CD8-positive, alpha-beta memory T cell (primary cell): Measurements from ENCODE around the gene DCDC2C. TPM values are rescaled to one million over a fixed set of nuclear protein-coding genes. Genes with fewer than 3 reads are reported as not detected.

Experiments used
- CTCF ChIA-PET: fragments of 350-600 bp; sonication (Branson Sonifier 250); formaldehyde crosslinking; loops from one replicate; lab custom pipeline; 2021; ENCODE audit warnings: antibody characterized with exemption; lab: Charles Lee
- POLR2A ChIA-PET: fragments of 350-600 bp; sonication (Branson Sonifier 250); formaldehyde crosslinking; loops from one replicate; lab custom pipeline; 2021; ENCODE audit warnings: antibody characterized with exemption; lab: Charles Lee
- DNase-seq, 5 donors: peaks; one replicate each; pipeline versions ENCODE4 v3.0.0 to v3.0.0-alpha.2; 2020 to 2022; ENCODE audit warnings: mixed read lengths in 1 of 5
- H3K27ac ChIP-seq: one replicate; pipeline ENCODE4 v1.7.0; 2013; ENCODE audit warnings: low read depth, mild to moderate bottlenecking, low read length, moderate library complexity
- H3K27me3 ChIP-seq: 2 replicates; pipeline ENCODE4 v1.7.0; 2013; ENCODE audit warnings: low read length, mild to moderate bottlenecking; ENCODE audit not compliant: insufficient read depth, poor library complexity, severe bottlenecking
- H3K36me3 ChIP-seq: 2 replicates; pipeline ENCODE4 v1.7.0; 2013; ENCODE audit warnings: mild to moderate bottlenecking, low read length, moderate library complexity; ENCODE audit not compliant: insufficient read depth
- H3K4me1 ChIP-seq: 2 replicates; pipeline ENCODE4 v1.7.0; 2013; ENCODE audit warnings: mild to moderate bottlenecking, low read length, moderate library complexity; ENCODE audit not compliant: insufficient read depth
- H3K4me3 ChIP-seq: 2 replicates; pipeline ENCODE4 v1.7.0; 2013; ENCODE audit warnings: mild to moderate bottlenecking, low read length
- H3K9me3 ChIP-seq: 2 replicates; pipeline ENCODE4 v1.7.0; 2013; ENCODE audit warnings: mild to moderate bottlenecking, low read length
- H3K27ac Mint-ChIP-seq, 8 donors: one replicate each; pipeline ENCODE4 v1.8.0; 2020 to 2021; ENCODE audit warnings: mixed read lengths in 8 of 8, mild to moderate bottlenecking in 6 of 8, inconsistent platforms in 3 of 8, moderate library complexity in 3 of 8
- H3K27me3 Mint-ChIP-seq, 2 donors: one replicate each; pipeline ENCODE4 v1.8.0; 2020 to 2021; ENCODE audit warnings: mixed read lengths in 2 of 2, mild to moderate bottlenecking in 1 of 2, moderate library complexity in 1 of 2
- H3K36me3 Mint-ChIP-seq, 3 donors: one replicate each; pipeline ENCODE4 v1.8.0; 2020 to 2021; ENCODE audit warnings: mixed read lengths in 3 of 3, inconsistent platforms in 1 of 3, mild to moderate bottlenecking in 1 of 3
- H3K4me1 Mint-ChIP-seq, 3 donors: one replicate each; pipeline ENCODE4 v1.8.0; 2020 to 2021; ENCODE audit warnings: mixed read lengths in 3 of 3, inconsistent platforms in 1 of 3, mild to moderate bottlenecking in 1 of 3
- H3K4me3 Mint-ChIP-seq, 7 donors: one replicate each; pipeline ENCODE4 v1.8.0; 2020 to 2021; ENCODE audit warnings: mixed read lengths in 7 of 7, mild to moderate bottlenecking in 6 of 7, moderate library complexity in 4 of 7, inconsistent platforms in 2 of 7
- H3K9me3 Mint-ChIP-seq, 5 donors: one replicate each; pipeline ENCODE4 v1.8.0; 2020 to 2022; ENCODE audit warnings: mixed read lengths in 5 of 5, mild to moderate bottlenecking in 3 of 5, moderate library complexity in 2 of 5, inconsistent platforms in 1 of 5
- polyA plus RNA-seq: library from polyadenylated mRNA; unstranded; fragments of 300-500 nt; fragmentation: Illumina TruSeq; gene quantifications from one replicate; pipeline ENCODE4 v1.2.3, GENCODE V29; 2021
- total RNA-seq, 2 experiments: library from RNA; stranded (reverse); gene quantifications; one replicate each; pipeline ENCODE4 v1.2.3, GENCODE V29; 2021

The DCDC2C gene
- total and polyA plus RNA-seq, 3 experiments from 2014 or later = not detected

- no peak for DNase-seq
- ChIA-PET POLR2A (no interaction called here), CTCF (no interaction called here)
- no peaks in the 10 kb centered on the region for H3K27me3 ChIP-seq
- Mint-ChIP-seq H3K9me3 (peaks cover 0 to 2% (median 0%) of the 10 kb centered on the region in 5 donors), H3K27me3 (peaks cover 2 to 4% of the 10 kb centered on the region in 2 donors), H3K4me3 (no peak overlapping the region), H3K4me1 (no peaks in the 10 kb centered on the region), H3K27ac (no peak overlapping the region), H3K36me3 (no peaks in the 10 kb centered on the region)
- no peaks in the 10 kb centered on the region for H3K36me3 ChIP-seq
- H3K9me3 ChIP-seq = no peaks in the 10 kb centered on the region
- H3K4me1 ChIP-seq = no peaks in the 10 kb centered on the region
- no peak overlapping the region for H3K27ac ChIP-seq
- H3K4me3 ChIP-seq = no peak overlapping the region
Observed at GRCh38 chr2:3678212-3678611, 25.2 kb upstream of the DCDC2C start.

DNA sequence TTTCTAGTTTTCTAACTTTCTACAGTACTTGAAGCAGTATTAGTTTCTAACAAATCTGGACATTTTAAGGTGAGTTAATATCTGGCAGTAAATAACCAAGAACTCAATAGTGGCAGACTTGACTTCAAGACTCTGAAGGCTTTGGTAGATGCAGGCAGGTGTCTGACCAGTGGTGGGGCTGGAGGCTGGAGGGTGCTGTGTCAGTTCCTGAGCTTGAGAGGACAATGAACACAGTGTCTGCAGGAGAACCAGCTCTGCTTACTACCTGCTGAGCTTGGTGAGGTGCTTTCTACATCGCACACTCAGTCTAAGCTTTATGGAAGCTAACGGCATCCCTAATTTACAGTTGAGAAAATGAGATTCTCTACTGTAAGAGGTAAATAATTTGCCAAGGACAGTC, 24.2 kb upstream of the DCDC2C start:
- no peak for DNase-seq
- no peak overlapping the region for H3K27ac Mint-ChIP-seq
- no peak overlapping the region for H3K4me3 ChIP-seq
- POLR2A ChIA-PET = no interaction called here
- H3K9me3 ChIP-seq = no peaks in the 10 kb centered on the region
- no peak overlapping the region for H3K27ac ChIP-seq
- H3K36me3 ChIP-seq = no peaks in the 10 kb centered on the region
- no peak overlapping the region for H3K4me3 Mint-ChIP-seq
- no peaks in the 10 kb centered on the region for H3K4me1 ChIP-seq
- H3K9me3 Mint-ChIP-seq = peaks cover 0 to 2% (median 0%) of the 10 kb centered on the region in 5 donors
- CTCF ChIA-PET = no interaction called here
- H3K27me3 Mint-ChIP-seq = peaks cover 2 to 4% of the 10 kb centered on the region in 2 donors
- no peaks in the 10 kb centered on the region for H3K27me3 ChIP-seq
- no peaks in the 10 kb centered on the region for H3K36me3 Mint-ChIP-seq
- no peaks in the 10 kb centered on the region for H3K4me1 Mint-ChIP-seq

DNA sequence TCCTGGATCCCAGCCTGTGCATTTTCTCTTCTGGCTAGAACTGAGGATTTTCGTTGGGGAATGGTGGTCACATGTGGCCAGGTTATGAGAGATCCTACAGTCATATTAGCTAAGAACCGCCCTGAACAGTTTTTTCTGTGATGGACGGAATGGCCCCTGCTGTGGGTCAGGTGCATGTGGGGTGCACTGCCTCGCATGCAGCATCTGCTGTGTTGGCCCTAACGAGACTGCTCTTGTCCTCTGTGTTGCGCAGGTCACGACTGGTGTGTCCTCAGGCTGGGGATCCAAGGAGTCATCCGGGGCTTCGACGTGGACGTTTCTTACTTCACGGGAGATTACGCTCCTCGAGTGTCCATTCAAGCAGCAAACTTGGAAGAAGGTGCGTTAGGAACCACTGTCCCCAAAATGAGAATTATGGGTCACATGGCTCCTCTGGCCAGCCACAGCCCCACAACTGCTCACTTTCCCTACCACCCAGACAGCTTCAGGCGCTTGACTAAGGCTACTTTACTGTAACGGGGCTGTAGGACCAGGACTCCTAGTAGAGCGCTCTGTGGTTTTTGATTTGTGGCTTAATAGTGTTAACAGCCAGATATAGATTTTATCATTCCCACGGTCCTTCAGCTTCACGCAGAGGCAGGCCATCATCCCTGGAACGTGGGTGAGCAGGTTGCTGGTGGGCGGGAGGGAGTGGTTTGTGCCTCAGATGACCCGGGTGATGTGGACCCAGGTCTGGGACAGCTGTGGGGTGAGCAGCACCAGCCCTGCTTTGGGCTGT, 23.6 kb upstream of the DCDC2C start:
- Histone ChIP-seq H3K4me3 (no peak overlapping the region), H3K27me3 (no peaks in the 10 kb centered on the region), H3K27ac (no peak overlapping the region), H3K36me3 (no peaks in the 10 kb centered on the region), H3K4me1 (no peaks in the 10 kb centered on the region), H3K9me3 (no peaks in the 10 kb centered on the region)
- H3K9me3 Mint-ChIP-seq = peaks cover 0 to 2% (median 0%) of the 10 kb centered on the region in 5 donors
- ChIA-PET CTCF (no interaction called here), POLR2A (no interaction called here)
- no peaks in the 10 kb centered on the region for H3K36me3 Mint-ChIP-seq
- DNase-seq = no peak
- H3K27ac Mint-ChIP-seq = no peak overlapping the region
- peaks cover 2 to 4% of the 10 kb centered on the region in 2 donors for H3K27me3 Mint-ChIP-seq
- no peak overlapping the region for H3K4me3 Mint-ChIP-seq
- H3K4me1 Mint-ChIP-seq = no peaks in the 10 kb centered on the region

GRCh38 chr2:3680548-3681345, 22.6 kb upstream of the DCDC2C start:
- Histone ChIP-seq H3K36me3 (no peaks in the 10 kb centered on the region), H3K27ac (no peak overlapping the region), H3K9me3 (no peaks in the 10 kb centered on the region), H3K4me1 (no peaks in the 10 kb centered on the region), H3K27me3 (no peaks in the 10 kb centered on the region), H3K4me3 (no peak overlapping the region)
- H3K9me3 Mint-ChIP-seq = peaks cover 0 to 2% (median 0%) of the 10 kb centered on the region in 5 donors
- POLR2A ChIA-PET = no interaction called here
- peaks cover under 1 to 2% of the 10 kb centered on the region in 2 donors for H3K27me3 Mint-ChIP-seq
- H3K36me3 Mint-ChIP-seq = no peaks in the 10 kb centered on the region
- peak overlapping the region in 1 of 8 donors; percentile 47 for H3K27ac Mint-ChIP-seq
- DNase-seq = no peak
- CTCF ChIA-PET = no interaction called here
- no peak overlapping the region for H3K4me3 Mint-ChIP-seq
- no peaks in the 10 kb centered on the region for H3K4me1 Mint-ChIP-seq

- H3K27me3 Mint-ChIP-seq = peaks cover 2 to 4% of the 10 kb centered on the region in 2 donors
- Histone ChIP-seq H3K27ac (no peak overlapping the region), H3K27me3 (no peaks in the 10 kb centered on the region), H3K4me1 (no peaks in the 10 kb centered on the region), H3K4me3 (no peak overlapping the region), H3K36me3 (no peaks in the 10 kb centered on the region), H3K9me3 (no peaks in the 10 kb centered on the region)
- no peaks in the 10 kb centered on the region for H3K36me3 Mint-ChIP-seq
- no peak for DNase-seq
- CTCF ChIA-PET = no interaction called here
- no peak overlapping the region for H3K27ac Mint-ChIP-seq
- POLR2A ChIA-PET = no interaction called here
- H3K4me3 Mint-ChIP-seq = no peak overlapping the region
- peaks cover 0 to 2% (median 0%) of the 10 kb centered on the region in 5 donors for H3K9me3 Mint-ChIP-seq
- no peaks in the 10 kb centered on the region for H3K4me1 Mint-ChIP-seq
Observed at GRCh38 chr2:3681625-3682024, 21.8 kb upstream of the DCDC2C start.

GRCh38 chr2:3682811-3683210, 20.6 kb upstream of the DCDC2C start:
- no peak overlapping the region for H3K4me3 ChIP-seq
- CTCF ChIA-PET = no interaction called here
- POLR2A ChIA-PET = no interaction called here
- no peaks in the 10 kb centered on the region for H3K4me1 ChIP-seq
- Mint-ChIP-seq H3K9me3 (peaks cover 0 to 6% (median 0%) of the 10 kb centered on the region in 5 donors), H3K36me3 (no peaks in the 10 kb centered on the region), H3K4me3 (no peak overlapping the region), H3K27me3 (peaks cover 4 to 14% of the 10 kb centered on the region in 2 donors), H3K4me1 (no peaks in the 10 kb centered on the region), H3K27ac (no peak overlapping the region)
- H3K9me3 ChIP-seq = no peaks in the 10 kb centered on the region
- H3K36me3 ChIP-seq = no peaks in the 10 kb centered on the region
- H3K27me3 ChIP-seq = no peaks in the 10 kb centered on the region
- no peak for DNase-seq
- no peak overlapping the region for H3K27ac ChIP-seq

GRCh38 chr2:3683748-3684454, 19.5 kb upstream of the DCDC2C start:
- no peaks in the 10 kb centered on the region for H3K9me3 ChIP-seq
- Mint-ChIP-seq H3K4me1 (no peaks in the 10 kb centered on the region), H3K36me3 (no peaks in the 10 kb centered on the region), H3K9me3 (peaks cover 0 to 9% (median 0%) of the 10 kb centered on the region in 5 donors), H3K27me3 (peaks cover 4 to 21% of the 10 kb centered on the region in 2 donors), H3K4me3 (no peak overlapping the region), H3K27ac (no peak overlapping the region)
- H3K27me3 ChIP-seq = no peaks in the 10 kb centered on the region
- POLR2A ChIA-PET = no interaction called here
- CTCF ChIA-PET = no interaction called here
- no peak overlapping the region for H3K4me3 ChIP-seq
- no peak overlapping the region for H3K27ac ChIP-seq
- no peak for DNase-seq
- no peaks in the 10 kb centered on the region for H3K36me3 ChIP-seq
- H3K4me1 ChIP-seq = no peaks in the 10 kb centered on the region
